HL-60/S4 treated with retinoic acid at 250 ng/mL for 4 days and 3 days (cell line): Measurements from ENCODE around the gene ERBB3.

Experiments
- in situ Hi-C: fragments of 300-500 bp; cut with MboI; formaldehyde crosslinking; loops from 2 replicates; pipeline ENCODE4 v1.7.0; 2022; ENCODE audit warnings: low sequenced_read_pairs

Gene ERBB3

DNA sequence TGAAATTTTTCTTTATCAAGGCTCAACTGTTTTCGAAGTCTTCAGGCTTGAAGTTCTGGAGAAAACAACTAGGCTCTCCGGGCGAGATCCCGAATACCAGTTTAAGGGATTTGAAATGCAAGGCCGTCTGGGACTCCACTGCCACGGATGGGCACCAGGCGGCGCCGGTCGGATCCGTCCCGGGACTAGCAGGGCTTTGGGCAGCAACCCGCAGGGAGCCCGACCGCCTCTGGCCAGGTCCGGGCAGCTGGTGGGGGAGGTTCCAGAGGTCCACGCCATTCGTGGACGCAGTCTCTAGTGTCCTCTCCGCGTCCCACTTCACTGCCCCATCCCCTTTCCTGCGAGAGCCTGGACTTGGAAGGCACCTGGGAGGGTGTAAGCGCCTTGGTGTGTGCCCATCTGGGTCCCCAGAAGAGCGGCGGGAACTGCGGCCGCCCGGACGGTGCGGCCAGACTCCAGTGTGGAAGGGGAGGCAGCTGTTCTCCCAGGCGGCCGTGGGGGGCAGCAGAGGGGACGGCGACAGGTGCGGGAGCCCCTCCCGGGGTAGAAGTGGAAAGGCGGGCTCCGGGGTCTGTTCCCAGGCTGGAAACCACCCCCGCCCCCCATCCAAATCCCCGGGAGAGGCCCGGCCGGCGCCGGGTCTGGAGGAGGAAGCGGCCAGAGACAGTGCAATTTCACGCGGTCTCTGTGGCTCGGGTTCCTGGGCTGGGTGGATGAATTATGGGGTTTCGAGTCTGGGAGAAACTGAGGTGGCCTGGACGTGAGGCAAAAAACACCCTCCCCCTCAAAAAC is 838 bp upstream of the ERBB3 start:
- in situ Hi-C loops = no loop called here

- in situ Hi-C loops = no loop called here
These were observed 682 bp downstream of the ERBB3 start for GRCh38 chr12:56080556-56081138.

GRCh38 chr12:56081393-56082347 is 1.7 kb downstream of the ERBB3 start:
- in situ Hi-C loops = no loop called here

GRCh38 chr12:56082382-56082781 is 2.4 kb downstream of the ERBB3 start:
- in situ Hi-C loops = no loop called here

DNA sequence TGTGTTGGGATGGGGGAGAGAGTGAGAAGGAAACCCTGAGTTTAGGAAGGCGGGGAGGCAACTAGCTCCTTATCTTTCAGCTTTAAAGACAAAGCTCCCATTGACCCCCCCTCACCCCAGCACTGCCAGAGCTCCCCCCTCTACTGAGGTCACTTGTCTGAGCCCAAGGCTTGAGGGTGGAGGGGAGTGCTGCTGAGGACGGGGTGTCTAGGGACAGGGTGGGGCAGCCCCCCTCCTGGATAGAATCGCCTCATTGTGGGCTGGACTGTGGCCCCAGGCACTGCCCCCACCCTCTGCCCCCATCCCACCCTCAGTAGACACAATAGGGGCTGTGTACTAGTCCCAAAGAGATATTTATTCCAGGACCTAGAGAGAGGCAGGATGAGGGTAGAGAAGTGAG is 3.0 kb downstream of the ERBB3 start:
- in situ Hi-C loops = no loop called here

GRCh38 chr12:56084958-56085543 is 5.1 kb downstream of the ERBB3 start:
- in situ Hi-C loops = no loop called here

GRCh38 chr12:56086096-56086495 is 6.1 kb downstream of the ERBB3 start:
- in situ Hi-C loops = no loop called here

GRCh38 chr12:56086608-56087007 is 6.6 kb downstream of the ERBB3 start:
- in situ Hi-C loops = no loop called here

DNA sequence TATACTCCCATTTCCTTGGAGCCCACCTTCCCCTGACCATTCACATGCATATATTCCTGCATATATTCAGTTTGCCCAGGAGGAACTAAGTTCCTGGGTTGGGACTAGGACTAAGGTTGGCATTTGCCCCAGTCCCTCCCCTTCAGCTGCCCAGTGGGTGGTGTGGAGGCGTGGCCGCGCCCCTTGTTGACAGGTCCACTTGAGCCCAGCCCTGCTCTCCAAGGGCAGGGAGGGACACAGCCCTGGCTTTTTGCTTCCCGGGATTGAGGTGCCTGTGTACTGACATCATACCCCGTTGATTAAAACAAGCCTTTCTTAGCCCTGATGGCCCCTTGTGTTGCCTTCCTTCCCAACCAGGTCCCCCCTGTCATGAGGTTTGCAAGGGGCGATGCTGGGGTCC is 7.3 kb downstream of the ERBB3 start:
- in situ Hi-C loops = no loop called here

DNA sequence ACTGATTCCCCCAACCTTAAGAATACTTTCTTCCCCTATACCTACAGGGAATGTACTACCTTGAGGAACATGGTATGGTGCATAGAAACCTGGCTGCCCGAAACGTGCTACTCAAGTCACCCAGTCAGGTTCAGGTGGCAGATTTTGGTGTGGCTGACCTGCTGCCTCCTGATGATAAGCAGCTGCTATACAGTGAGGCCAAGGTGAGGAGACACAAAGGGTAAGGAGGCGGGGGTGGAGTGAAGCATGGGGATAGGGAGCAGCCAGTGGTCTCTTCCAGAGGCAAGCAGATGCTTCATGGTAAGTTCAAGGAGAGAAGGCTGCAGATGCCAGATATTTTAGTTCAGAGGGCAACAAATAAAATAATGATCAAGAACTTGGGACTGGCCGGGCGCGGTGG is 17.8 kb downstream of the ERBB3 start:
- in situ Hi-C loops = no loop called here

- in situ Hi-C loops = no loop called here
These were observed 18.6 kb downstream of the ERBB3 start for GRCh38 chr12:56098592-56098991.

- in situ Hi-C loops = no loop called here
These were observed 19.8 kb downstream of the ERBB3 start for GRCh38 chr12:56099787-56100186.

GRCh38 chr12:56101045-56101444 is 21.1 kb downstream of the ERBB3 start:
- in situ Hi-C loops = no loop called here

GRCh38 chr12:56102683-56103065 is 22.7 kb downstream of the ERBB3 start:
- in situ Hi-C loops = no loop called here

DNA sequence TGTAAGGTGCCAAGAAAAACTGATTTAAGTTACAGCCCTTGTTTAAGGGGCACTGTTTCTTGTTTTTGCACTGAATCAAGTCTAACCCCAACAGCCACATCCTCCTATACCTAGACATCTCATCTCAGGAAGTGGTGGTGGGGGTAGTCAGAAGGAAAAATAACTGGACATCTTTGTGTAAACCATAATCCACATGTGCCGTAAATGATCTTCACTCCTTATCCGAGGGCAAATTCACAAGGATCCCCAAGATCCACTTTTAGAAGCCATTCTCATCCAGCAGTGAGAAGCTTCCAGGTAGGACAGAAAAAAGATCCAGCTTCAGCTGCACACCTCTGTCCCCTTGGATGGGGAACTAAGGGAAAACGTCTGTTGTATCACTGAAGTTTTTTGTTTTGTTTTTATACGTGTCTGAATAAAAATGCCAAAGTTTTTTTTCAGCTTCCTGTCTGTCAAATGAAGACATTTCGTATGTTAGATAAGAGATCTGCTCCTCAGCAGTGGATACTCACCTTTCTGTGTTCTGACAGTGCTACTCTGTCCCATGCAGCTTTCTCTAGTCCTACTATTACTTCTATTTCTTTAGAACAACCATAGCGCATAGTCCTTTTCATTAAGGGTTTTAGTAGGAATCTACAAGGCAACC is 23.2 kb downstream of the ERBB3 start:
- in situ Hi-C loops = no loop called here

- in situ Hi-C loops = no loop called here
These were observed 23.8 kb downstream of the ERBB3 start for GRCh38 chr12:56103823-56104108.

DNA sequence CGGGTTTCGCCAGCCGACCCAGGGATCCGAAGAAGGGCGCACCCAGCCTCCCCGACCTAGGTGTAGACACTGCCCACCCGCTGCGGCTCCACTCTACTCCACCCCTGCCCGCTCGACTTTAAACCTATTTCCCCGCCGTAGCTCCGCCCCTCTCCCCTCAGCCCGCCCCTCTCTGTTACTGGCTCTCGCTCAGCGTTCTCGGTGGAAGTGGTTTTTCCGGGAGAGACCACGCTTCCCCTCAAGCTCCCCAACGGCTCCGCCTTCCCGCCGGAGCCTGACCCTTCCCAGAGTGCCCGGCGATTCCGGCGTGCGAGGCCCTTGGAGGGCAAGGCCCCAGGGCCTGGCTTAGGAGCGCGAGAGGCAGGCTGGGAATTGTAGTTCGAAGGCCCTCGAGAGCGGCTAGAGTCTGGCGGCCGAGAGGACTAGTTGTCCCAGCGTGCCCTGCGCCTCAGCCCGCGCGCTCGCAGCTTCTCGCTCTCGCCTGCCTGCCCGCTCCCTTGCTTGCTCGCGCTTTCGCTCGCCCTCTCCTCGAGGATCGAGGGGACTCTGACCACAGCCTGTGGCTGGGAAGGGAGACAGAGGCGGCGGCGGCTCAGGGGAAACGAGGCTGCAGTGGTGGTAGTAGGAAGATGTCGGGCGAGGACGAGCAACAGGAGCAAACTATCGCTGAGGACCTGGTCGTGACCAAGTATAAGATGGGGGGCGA is 24.3 kb downstream of the ERBB3 start, which contains the start of gene PA2G4:
TSS of gene PA2G4 (plus strand) at position 451 of the 706 bp plus-strand sequence. CDS start at position 630, 179 bp downstream.
- in situ Hi-C loops = no loop called here

GRCh38 chr12:56104815-56105608 is 25.0 kb downstream of the ERBB3 start:
- in situ Hi-C loops = no loop called here

- in situ Hi-C loops = no loop called here
These were observed 25.6 kb downstream of the ERBB3 start for GRCh38 chr12:56105609-56105902.

GRCh38 chr12:56107242-56107641 is 27.3 kb downstream of the ERBB3 start:
- in situ Hi-C loops = no loop called here
